ENCODE results near the gene POLR3G. TPM values are rescaled to one million over a fixed set of nuclear protein-coding genes. Genes with fewer than 3 reads are reported as not detected.

Gene POLR3G, protein sequence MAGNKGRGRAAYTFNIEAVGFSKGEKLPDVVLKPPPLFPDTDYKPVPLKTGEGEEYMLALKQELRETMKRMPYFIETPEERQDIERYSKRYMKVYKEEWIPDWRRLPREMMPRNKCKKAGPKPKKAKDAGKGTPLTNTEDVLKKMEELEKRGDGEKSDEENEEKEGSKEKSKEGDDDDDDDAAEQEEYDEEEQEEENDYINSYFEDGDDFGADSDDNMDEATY
- 12.8 and 14.1 TPM in 2 replicates for total RNA-seq (2014; rRNA removed; shearing (Covaris generic))

DNA sequence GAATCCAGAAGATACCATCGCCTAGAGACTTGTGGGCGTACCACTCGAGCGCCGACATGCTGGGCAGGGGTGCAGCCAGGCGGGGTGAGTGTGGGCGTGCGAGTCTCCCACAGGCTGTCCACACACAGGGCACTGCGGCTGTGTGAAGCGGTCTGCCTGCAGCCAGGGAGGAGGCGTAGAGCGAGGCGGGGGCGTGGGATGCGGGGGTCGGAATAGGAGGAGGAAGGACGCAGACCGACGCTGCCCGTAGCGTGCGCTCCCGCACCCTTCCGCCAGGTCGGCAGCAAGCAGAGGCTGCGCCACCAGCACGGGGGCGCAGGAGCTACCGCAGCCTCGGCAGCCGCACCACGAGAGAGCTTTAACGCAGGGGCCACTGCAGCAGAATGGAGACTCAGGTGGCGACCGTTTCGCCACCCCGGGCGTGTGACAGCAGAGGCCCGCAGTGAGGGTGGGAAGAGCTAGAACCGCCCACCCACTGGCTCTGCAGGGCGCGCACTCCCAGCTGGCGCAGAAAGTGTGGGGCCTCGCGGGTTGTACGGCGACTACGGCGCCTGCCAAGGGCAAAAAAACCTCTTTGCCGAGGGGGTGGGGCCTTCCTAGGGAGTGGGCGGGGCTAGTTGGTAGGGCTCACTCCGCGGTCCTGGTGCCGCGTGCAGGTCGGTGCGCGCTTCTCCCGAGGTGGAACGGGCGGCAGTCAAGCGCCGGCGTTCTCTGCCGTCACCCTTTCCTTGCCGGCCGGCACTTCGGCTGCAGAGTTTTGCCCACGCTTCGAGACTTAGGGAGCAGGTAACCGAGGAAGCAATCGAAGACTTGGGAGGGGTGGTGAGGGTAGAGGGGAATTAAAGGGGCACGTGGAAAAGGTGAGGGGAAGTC, at the start of gene POLR3G, which contains the start of gene MBLAC2:
Gene POLR3G (plus strand): TSS at position 630 of the 873 bp plus-strand sequence. CDS start 10,704 bp downstream, outside the sequence.
Gene MBLAC2 (minus strand): TSS at position 537 of the 873 bp plus-strand sequence. CDS start 479 bp downstream, at position 58.
- H3K27ac ChIP-seq: peak within 1 kb of the TSS; percentile 59
- H3K36me3 ChIP-seq: no peaks in the 10 kb centered on the region
- no peaks in the 10 kb centered on the region for H3K27me3 ChIP-seq
- no peaks in the 10 kb centered on the region for H3K9me3 ChIP-seq (replicated peaks)
- DNase-seq: peak; percentile 95 to 96
- no peaks in the 10 kb centered on the region for H3K4me1 ChIP-seq
- H3K4me3 ChIP-seq: peak within 1 kb of the TSS; percentile 90

DNA sequence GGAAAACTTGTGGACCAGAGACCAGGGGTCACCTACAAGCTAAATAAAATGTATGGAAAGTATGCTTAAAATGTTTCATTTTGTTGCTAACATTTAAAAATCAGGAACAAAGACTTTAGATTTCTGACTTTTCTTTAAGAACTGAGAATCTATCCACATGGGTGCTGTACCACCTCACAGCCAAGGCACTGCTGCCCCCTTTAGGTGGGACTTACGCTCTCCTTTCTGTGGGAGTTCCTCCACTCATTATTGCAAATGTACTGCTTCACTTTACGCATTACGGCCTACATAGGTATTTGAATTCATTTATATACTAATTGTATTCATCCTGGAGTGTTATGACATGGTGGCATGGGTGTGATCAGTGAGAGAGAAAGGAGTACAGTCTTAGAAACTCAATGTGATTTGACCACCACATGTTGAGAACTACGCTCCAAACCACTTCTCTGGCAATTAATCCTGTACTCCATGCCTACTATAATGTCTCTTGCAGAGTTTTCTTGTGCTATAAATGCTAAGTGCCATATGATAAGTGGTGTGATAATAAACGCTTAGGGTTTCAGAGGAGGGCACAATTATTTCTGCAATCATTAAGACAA, 40.4 kb upstream of the POLR3G start:
- Histone ChIP-seq H3K36me3 (no peaks in the 10 kb centered on the region), H3K27ac (no peak overlapping the region), H3K9me3 (replicated peaks) (no peaks in the 10 kb centered on the region), H3K27me3 (no peaks in the 10 kb centered on the region), H3K4me1 (no peaks in the 10 kb centered on the region), H3K4me3 (no peak overlapping the region)
- DNase-seq: peak; percentile 53 to 73

DNA sequence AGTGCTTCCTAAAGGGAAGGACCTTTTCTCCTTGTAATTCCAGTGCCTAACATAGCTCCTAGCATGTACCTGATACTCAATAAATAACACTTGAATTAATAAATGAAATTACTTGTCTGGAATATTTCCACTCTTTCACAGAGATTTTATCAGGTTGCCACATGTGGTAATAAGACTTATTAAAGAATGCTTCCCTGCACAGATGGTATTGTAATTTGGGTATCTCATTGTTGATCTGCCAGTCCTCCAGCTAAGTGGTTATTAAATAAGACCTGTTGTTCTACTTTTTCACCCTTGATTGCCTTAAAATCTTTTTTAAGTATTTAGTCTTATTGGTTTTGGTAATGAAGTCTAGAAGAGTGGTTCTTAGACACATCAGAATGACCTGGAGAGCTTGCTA, 37.0 kb upstream of the POLR3G start:
- Histone ChIP-seq H3K27ac (no peak overlapping the region), H3K4me3 (no peak overlapping the region), H3K36me3 (no peaks in the 10 kb centered on the region), H3K27me3 (no peaks in the 10 kb centered on the region), H3K4me1 (no peaks in the 10 kb centered on the region), H3K9me3 (replicated peaks) (no peaks in the 10 kb centered on the region)
- no peak for DNase-seq

DNA sequence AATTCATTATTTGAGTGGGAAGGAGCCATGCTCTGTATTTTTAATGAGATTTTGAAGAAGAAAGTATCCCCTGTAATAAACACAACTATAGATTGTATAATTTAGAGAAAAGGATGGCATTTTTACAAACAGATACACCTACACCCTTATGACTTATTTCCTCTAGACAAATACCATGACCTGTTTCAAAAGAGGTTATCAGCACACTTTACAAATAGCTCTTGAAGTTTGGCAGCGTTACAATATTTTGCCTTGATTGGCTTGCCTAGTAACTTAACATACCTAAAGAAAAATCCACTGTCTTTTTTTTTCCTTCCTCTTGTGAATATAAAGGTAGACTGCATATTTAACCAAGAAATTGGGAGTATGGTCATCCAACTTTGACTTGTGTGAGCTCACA, 36.6 kb upstream of the POLR3G start:
- no peaks in the 10 kb centered on the region for H3K4me1 ChIP-seq
- H3K9me3 ChIP-seq (replicated peaks): no peaks in the 10 kb centered on the region
- no peak for DNase-seq
- H3K27ac ChIP-seq: no peak overlapping the region
- H3K36me3 ChIP-seq: no peaks in the 10 kb centered on the region
- no peak overlapping the region for H3K4me3 ChIP-seq
- no peaks in the 10 kb centered on the region for H3K27me3 ChIP-seq

DNA sequence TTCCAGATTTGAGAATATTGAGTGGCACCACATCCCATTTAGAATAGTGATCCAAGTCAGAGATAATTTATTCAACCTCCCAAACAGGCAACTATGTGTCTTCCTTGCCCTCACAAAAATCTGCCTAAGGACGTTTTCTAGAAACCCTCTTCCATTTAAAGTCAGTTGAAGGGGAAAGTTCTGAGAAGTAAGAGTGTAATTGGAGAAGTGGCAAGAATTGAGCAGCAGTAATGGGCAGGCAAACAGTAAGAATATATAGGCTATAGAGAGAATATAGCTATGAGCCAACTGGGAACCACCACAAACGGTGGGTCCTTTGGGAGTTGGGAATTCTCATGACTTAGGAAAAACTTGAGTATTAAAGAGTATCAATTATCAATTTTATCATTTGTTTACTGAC, 34.0 kb upstream of the POLR3G start:
- Histone ChIP-seq H3K27me3 (no peaks in the 10 kb centered on the region), H3K4me3 (no peak overlapping the region), H3K9me3 (replicated peaks) (no peaks in the 10 kb centered on the region), H3K27ac (no peak overlapping the region), H3K36me3 (no peaks in the 10 kb centered on the region), H3K4me1 (no peaks in the 10 kb centered on the region)
- DNase-seq: no peak

DNA sequence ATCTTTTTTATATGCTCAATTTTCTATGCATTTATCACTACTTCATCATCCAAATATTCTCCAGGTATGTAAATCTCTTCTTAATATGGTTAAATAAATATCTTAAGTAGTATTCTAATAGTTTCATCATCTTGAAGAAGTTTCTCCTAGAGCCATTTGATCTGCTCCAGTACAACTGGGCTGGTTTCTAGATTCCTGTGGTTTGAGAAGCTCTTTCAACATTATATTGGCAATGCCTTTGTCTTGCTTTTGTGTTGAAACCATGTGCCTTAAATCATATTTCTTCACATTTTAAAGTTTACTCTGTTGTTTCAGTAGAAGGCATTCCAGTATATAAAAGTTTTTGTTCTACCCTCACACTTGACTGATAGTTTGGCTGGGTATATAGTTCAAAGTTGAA, 27.7 kb upstream of the POLR3G start:
- no peak for DNase-seq
- H3K4me3 ChIP-seq: no peak overlapping the region
- no peaks in the 10 kb centered on the region for H3K4me1 ChIP-seq
- H3K27ac ChIP-seq: no peak overlapping the region
- no peaks in the 10 kb centered on the region for H3K36me3 ChIP-seq
- H3K27me3 ChIP-seq: no peaks in the 10 kb centered on the region
- H3K9me3 ChIP-seq (replicated peaks): no peaks in the 10 kb centered on the region

DNA sequence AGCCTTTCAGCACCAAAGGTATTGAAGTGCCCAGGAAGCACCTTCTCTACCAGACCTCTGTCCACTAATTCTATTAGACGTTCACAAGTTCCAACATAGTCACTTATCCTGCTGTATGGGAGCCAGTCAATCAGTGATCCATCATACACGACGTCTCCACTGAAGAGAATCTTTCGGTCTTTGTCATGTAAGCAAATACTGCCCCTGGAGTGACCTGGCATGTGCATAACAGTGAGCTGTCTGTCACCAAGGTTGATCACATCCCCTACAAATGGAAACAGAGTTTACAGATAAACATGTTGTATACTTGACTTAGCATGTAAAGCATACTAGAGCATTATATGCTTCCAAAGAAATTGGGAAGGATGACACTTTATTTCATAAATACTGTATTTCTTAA, 13.4 kb upstream of the POLR3G start:
- H3K4me3 ChIP-seq: no peak overlapping the region
- no peaks in the 10 kb centered on the region for H3K27me3 ChIP-seq
- H3K27ac ChIP-seq: no peak overlapping the region
- H3K36me3 ChIP-seq: peaks cover 2% of the 10 kb centered on the region; the same call in 1 of the 2 replicates
- no peaks in the 10 kb centered on the region for H3K4me1 ChIP-seq
- DNase-seq: no peak
- H3K9me3 ChIP-seq (replicated peaks): no peaks in the 10 kb centered on the region

DNA sequence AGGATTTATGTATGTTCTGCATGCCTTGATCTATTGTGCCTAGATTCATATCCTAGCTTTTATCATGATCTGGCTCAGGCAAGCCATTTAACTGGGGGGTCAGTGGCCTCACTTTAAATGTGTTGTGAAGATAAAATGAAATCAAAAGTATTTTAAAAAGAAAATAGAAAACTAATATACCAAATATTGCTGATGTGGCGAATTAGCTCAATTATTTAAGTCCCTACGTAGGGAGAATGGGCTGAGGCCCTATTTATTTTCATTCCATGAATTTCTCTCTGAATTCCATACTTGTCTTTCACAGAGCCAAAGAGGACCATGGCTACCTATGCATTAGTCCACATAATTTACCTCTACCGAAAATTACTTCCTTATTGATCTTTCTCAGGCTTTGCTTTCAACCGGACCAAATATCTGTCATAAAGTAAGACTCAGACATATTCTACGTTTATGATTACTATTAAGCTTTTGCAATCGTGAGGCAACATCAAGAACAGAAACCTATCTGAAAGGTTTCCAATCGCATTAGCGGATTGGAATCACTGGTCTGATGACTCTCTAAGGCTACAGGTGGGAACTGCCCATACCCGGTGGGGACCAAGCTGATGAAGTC, 1.8 kb upstream of the POLR3G start:
- no peak for DNase-seq
- peak overlapping the region; percentile 90 for H3K4me3 ChIP-seq
- no peaks in the 10 kb centered on the region for H3K27me3 ChIP-seq
- no peak overlapping the region for H3K27ac ChIP-seq
- no peaks in the 10 kb centered on the region for H3K9me3 ChIP-seq (replicated peaks)
- H3K36me3 ChIP-seq: no peaks in the 10 kb centered on the region
- no peaks in the 10 kb centered on the region for H3K4me1 ChIP-seq

DNA sequence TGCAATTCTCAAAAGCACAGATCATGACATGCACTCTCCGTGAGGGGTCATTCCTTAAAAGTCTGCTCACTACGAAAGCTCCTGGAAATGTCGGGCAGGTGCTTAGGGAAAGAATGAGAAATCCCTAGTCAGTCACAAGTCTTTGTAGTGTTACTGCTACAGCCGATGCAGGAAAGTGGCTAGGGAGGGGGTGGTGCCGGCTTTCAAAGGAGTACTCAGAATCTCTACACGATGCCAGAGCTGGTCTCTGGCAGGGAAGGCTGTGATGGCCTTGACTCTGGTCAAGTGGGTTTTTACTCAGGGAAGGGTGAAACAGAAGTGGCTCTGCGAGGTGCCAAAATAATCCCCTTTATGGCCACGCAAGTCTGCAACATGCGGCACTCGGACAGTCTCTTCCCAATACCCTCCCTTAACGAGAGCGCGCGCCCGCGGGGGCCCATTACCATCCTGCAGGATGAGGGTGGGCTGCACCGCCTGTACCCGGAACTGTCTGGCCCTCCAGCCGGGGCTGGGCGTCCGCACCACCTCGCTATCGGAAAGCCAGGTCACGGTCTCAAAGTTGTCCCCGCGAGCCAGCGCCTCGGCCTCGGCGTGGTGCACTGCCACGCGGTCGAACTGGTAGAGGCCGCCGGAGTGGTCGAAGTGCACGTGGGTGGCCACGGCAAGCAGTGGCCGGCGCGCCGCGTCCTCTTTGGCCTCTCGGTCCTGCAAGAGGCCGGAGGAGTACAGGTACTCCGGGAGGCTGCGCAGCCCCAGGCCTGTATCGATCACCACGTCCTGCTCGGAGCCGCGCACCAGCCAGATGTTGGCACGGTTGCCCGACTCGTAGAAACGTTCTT, 1.0 kb upstream of the POLR3G start:
- Histone ChIP-seq H3K9me3 (replicated peaks) (no peaks in the 10 kb centered on the region), H3K4me1 (no peaks in the 10 kb centered on the region), H3K36me3 (no peaks in the 10 kb centered on the region), H3K27me3 (no peaks in the 10 kb centered on the region), H3K27ac (peak overlapping the region; percentile 59), H3K4me3 (peak overlapping the region; percentile 90)
- peak; percentile 40 to 51 for DNase-seq

DNA sequence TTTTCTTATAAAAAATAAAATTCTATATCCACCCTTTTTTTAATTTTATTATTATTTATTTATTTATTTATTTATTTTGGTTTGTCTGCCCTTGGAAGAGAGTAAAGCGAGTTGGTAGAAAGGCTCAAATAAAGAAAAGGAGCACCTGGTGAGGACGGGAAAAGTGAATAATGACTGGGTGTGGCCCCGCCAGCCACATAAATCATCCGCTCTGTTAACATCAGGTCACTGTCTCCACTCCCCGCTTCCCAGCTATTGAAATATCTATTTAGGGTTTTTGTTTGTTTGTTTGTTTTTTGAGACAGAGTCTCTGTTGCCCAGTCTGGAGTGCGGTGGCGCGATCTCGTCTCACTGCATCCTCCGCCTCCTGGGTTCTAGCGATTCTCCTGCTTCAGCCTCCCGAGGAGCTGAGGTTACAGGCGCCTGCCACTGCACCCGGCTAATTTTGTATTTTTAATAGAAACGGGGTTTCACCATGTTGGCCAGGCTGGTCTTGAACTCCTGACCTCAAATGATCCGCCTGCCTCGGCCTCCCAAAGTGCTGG, 844 bp downstream of the POLR3G start:
- Histone ChIP-seq H3K4me1 (no peaks in the 10 kb centered on the region), H3K27me3 (no peaks in the 10 kb centered on the region), H3K27ac (no peak overlapping the region), H3K4me3 (peak overlapping the region; percentile 90), H3K9me3 (replicated peaks) (no peaks in the 10 kb centered on the region), H3K36me3 (no peaks in the 10 kb centered on the region)
- no peak for DNase-seq

DNA sequence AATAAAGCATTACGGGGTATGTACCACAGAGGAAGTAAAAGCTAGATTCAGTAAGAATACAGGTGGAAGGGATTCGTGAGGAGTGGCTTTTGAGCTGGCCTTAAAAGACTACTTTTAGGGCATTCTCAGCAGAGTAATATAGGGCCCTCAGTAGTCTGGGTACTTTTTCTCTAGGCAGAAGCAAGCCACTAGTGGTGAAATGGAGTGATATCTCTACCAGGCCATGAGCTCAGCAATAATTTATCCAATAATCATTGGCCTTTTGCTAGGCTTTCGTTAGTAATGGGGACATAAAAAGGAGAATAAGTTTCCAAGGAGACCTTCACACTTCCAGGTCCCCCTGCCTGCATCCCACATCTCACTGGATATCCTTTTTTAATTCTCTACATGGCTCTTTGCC, 1.7 kb downstream of the POLR3G start:
- Histone ChIP-seq H3K9me3 (replicated peaks) (no peaks in the 10 kb centered on the region), H3K27ac (no peak overlapping the region)

DNA sequence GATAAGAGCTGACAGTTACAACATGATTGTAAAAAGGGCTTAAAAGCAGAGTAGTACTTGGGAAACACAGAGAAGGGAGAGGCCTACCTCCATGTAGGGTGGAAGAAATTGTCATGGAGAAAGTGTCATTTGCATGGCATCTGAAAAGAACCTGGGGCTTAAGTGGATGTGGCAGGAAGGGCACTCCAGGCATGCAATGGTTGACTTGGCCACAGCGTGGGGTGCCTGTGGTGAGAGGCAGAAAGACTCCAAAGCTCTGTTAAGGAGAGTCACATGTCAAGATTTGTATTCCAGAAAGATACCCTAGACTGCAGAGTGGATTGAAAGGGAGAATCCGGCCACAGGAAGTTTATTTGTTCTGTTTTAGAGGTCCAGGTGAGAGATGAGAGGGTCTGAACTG, 2.4 kb downstream of the POLR3G start:
- no peak overlapping the region for H3K4me3 ChIP-seq
- H3K27ac ChIP-seq: no peak overlapping the region
- H3K27me3 ChIP-seq: no peaks in the 10 kb centered on the region
- H3K9me3 ChIP-seq (replicated peaks): no peaks in the 10 kb centered on the region
- no peak for DNase-seq
- H3K36me3 ChIP-seq: no peaks in the 10 kb centered on the region
- H3K4me1 ChIP-seq: no peaks in the 10 kb centered on the region

More for the DNA sequence above, 1.7 kb downstream of the POLR3G start:
- Histone ChIP-seq H3K4me1 (no peaks in the 10 kb centered on the region), H3K4me3 (no peak overlapping the region), H3K36me3 (no peaks in the 10 kb centered on the region), H3K27me3 (no peaks in the 10 kb centered on the region)
- no peak for DNase-seq

DNA sequence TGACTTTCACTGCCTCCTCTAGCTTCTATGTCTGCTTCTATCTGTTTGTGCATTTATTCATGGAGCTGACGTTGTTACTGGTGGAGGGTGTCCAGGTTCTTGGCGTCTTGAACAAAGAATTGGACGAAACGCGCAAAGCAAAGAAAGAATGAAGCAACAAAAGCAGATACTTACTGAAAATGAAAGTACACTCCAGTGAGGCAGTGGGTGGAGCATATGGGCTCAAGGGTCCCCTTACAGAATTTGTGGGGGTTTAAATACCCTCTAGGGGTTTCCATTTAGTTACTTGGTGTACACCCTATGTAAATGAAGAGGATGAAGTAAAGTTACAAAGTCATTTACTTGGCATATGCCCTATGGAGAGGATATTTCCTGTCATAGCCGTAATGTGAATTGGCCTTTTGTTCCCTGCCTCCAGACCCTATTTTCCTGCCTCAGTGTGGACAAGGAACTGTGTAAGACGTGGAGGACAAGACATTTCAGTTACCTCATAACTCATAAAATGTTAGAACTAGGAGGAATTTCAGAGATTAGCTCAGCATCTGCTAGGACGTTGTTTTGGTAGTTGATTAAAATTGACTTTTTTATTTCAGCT, 3.1 kb downstream of the POLR3G start:
- Histone ChIP-seq H3K27ac (no peak overlapping the region), H3K4me3 (no peak overlapping the region), H3K9me3 (replicated peaks) (no peaks in the 10 kb centered on the region), H3K27me3 (no peaks in the 10 kb centered on the region), H3K36me3 (no peaks in the 10 kb centered on the region), H3K4me1 (no peaks in the 10 kb centered on the region)
- DNase-seq: no peak

All from SJCRH30 (cell line).